Neuronal stem cell (in vitro differentiated cells): ENCODE results near the gene KCNIP4.
A peak's percentile ranks its signal among the peaks of the same experiment; 100 is the strongest.

Experiments used
- DNase-seq: peaks from one replicate; pipeline ENCODE4 v3.0.0-alpha.2; 2013; ENCODE audit warnings: low spot score
- H2AFZ ChIP-seq: one replicate; pipeline ENCODE4 v1.6.1; 2013; ENCODE audit warnings: mild to moderate bottlenecking, low read length, inconsistent platforms
- H2AK5ac ChIP-seq: 2 replicates; pipeline ENCODE4 v1.6.1; 2013; ENCODE audit warnings: low read depth, mild to moderate bottlenecking, inconsistent platforms, low read length, moderate library complexity, mixed read lengths
- H2BK120ac ChIP-seq: 2 replicates; pipeline ENCODE4 v1.6.1; 2013; ENCODE audit warnings: low read depth, mild to moderate bottlenecking, inconsistent platforms, low read length, moderate library complexity, mixed read lengths
- H2BK12ac ChIP-seq: one replicate; pipeline ENCODE4 v1.6.1; 2013; ENCODE audit warnings: low read length, inconsistent platforms
- H2BK15ac ChIP-seq: 2 replicates; pipeline ENCODE4 v1.6.1; 2013; ENCODE audit warnings: mild to moderate bottlenecking, low read length, inconsistent platforms, mixed read lengths
- H2BK5ac ChIP-seq: one replicate; pipeline ENCODE4 v1.6.1; 2013; ENCODE audit warnings: inconsistent platforms, mild to moderate bottlenecking, low read length, moderate library complexity
- H3K14ac ChIP-seq: one replicate; pipeline ENCODE4 v1.6.1; 2013; ENCODE audit warnings: low read length, inconsistent platforms
- H3K18ac ChIP-seq: 2 replicates; pipeline ENCODE4 v1.6.1; 2013; ENCODE audit warnings: low read length, inconsistent platforms
- H3K23ac ChIP-seq: 2 replicates; pipeline ENCODE4 v1.6.1; 2013; ENCODE audit warnings: low read depth, mild to moderate bottlenecking, mixed read lengths, low read length, inconsistent platforms; ENCODE audit not compliant: poor library complexity
- H3K27ac ChIP-seq: replicated peaks from 3 replicates; pipeline ENCODE4 v1.5.1; 2013; ENCODE audit warnings: low read length, inconsistent platforms
- H3K27me3 ChIP-seq, 3 experiments: 2 replicates each; pipeline ENCODE4 v1.6.1; 2013; ENCODE audit warnings: low read length in 3 of 3, mild to moderate bottlenecking in 2 of 3, inconsistent platforms in 1 of 3, low read depth in 1 of 3, mixed read lengths in 1 of 3, moderate library complexity in 1 of 3; ENCODE audit not compliant: control insufficient read depth in 3 of 3, insufficient read depth in 3 of 3
- H3K36me3 ChIP-seq, 2 donors: replicated peaks in 1 of 2; 2 replicates each; pipeline ENCODE4 v1.6.1; 2013; ENCODE audit warnings: low read length in 2 of 2; ENCODE audit not compliant: control insufficient read depth in 2 of 2, insufficient read depth in 2 of 2
- H3K4ac ChIP-seq: 2 replicates; pipeline ENCODE4 v1.6.1; 2013; ENCODE audit warnings: inconsistent platforms, mild to moderate bottlenecking, low read length, moderate library complexity
- H3K4me1 ChIP-seq, 2 donors: 1 replicate in 1 of 2; 2 replicates in 1 of 2; pipeline ENCODE4 v1.6.1; 2013; ENCODE audit warnings: low read length in 2 of 2, low read depth in 1 of 2; ENCODE audit not compliant: control insufficient read depth in 2 of 2, insufficient read depth in 1 of 2
- H3K4me2 ChIP-seq: one replicate; pipeline ENCODE4 v1.6.1; 2013; ENCODE audit warnings: mild to moderate bottlenecking, low read length, inconsistent platforms; ENCODE audit not compliant: insufficient read depth, poor library complexity, severe bottlenecking
- H3K4me3 ChIP-seq, 2 donors: 2 replicates each; pipeline ENCODE4 v1.5.1; 2013; ENCODE audit warnings: low read length in 2 of 2, mild to moderate bottlenecking in 2 of 2, inconsistent platforms in 1 of 2, moderate library complexity in 1 of 2
- H3K79me1 ChIP-seq: one replicate; pipeline ENCODE4 v1.6.1; 2013; ENCODE audit warnings: low read depth, mild to moderate bottlenecking, inconsistent platforms, low read length, moderate library complexity
- H3K9ac ChIP-seq: one replicate; pipeline ENCODE4 v1.6.1; 2013; ENCODE audit warnings: mild to moderate bottlenecking, low read depth, low read length, inconsistent platforms; ENCODE audit not compliant: poor library complexity
- H3K9me3 ChIP-seq, 2 donors: replicated peaks in 1 of 2; 2 replicates each; pipeline versions ENCODE3 to v1.6.1; 2013; ENCODE audit warnings: low read length in 2 of 2, mild to moderate bottlenecking in 2 of 2, inconsistent platforms in 1 of 2, low read depth in 1 of 2, mixed read lengths in 1 of 2, moderate library complexity in 1 of 2; ENCODE audit not compliant: control insufficient read depth in 2 of 2, insufficient read depth in 1 of 2
- H4K8ac ChIP-seq: one replicate; pipeline ENCODE4 v1.6.1; 2013; ENCODE audit warnings: low read depth, mild to moderate bottlenecking, inconsistent platforms, low read length, moderate library complexity
- H4K91ac ChIP-seq: one replicate; pipeline ENCODE4 v1.6.1; 2013; ENCODE audit warnings: low read length, low read depth, mild to moderate bottlenecking, inconsistent platforms; ENCODE audit not compliant: poor library complexity
- WGBS, 2 donors: extraction: QIAGEN DNeasy Blood & Tissue Kit; methylation state at CpG; one replicate each; pipeline ENCODE4 v1.1.7; 2013; ENCODE audit warnings: missing lambda C conversion rate in 2 of 2, mixed read lengths in 1 of 2; ENCODE audit not compliant: insufficient read length in 2 of 2, insufficient replicate concordance in 1 of 2; ENCODE audit errors: extremely low coverage in 2 of 2; 5-methylcytosine and 5-hydroxymethylcytosine counted together

KCNIP4 gene

DNA sequence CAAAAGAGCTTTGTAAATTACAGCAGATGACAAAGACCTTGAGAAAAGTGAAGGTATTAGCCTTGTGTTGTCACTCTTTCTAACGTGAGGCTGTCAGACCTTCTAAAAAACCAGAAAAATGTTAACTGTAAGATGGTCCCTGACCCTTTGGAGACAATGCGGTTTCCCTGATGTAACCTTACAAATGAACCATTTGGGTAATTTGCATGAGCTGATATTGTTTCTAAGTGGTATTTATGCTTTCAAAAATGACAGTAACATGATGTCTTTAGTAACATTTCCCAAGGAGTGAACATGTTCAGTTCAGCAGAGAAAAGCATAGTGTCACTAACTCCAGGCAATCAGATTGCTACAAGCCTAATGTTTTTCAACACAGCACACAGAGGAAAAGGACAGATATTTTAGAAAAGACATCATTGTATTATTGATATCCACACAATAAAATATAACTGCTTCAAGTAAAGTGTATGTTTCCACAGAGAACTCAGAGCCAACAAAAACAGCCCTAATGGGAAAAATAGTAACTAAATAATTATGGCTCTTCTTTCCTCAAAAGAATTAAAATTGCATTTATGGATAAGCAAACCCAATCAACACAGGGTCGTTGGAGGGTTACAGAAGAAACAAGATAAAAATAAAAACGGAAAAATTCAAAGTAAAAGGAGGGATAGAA lies 434.4 kb downstream of the KCNIP4 start:
- Histone ChIP-seq H3K4me2 (no peak overlapping the region), H3K36me3 (no peaks in the 10 kb centered on the region), H3K14ac (no peak overlapping the region), H3K4me1 (no peaks in the 10 kb centered on the region), H3K27ac (no peak overlapping the region), H2AK5ac (no peak overlapping the region), H3K9ac (no peak overlapping the region), H2BK15ac (no peak overlapping the region), H3K4ac (no peak overlapping the region), H3K9me3 (no peaks in the 10 kb centered on the region), H3K27me3 (no peaks in the 10 kb centered on the region), H3K18ac (no peak overlapping the region), H4K91ac (no peak overlapping the region), H2AFZ (no peak overlapping the region), H3K79me1 (no peaks in the 10 kb centered on the region), H2BK120ac (no peak overlapping the region), H2BK5ac (no peak overlapping the region), H2BK12ac (no peak overlapping the region), H3K23ac (no peak overlapping the region), H4K8ac (no peak overlapping the region), H3K4me3 (no peak overlapping the region)
- no CpG with 5 or more reads among the region's 4 CpGs for WGBS, 2 donors
- no peak for DNase-seq

DNA sequence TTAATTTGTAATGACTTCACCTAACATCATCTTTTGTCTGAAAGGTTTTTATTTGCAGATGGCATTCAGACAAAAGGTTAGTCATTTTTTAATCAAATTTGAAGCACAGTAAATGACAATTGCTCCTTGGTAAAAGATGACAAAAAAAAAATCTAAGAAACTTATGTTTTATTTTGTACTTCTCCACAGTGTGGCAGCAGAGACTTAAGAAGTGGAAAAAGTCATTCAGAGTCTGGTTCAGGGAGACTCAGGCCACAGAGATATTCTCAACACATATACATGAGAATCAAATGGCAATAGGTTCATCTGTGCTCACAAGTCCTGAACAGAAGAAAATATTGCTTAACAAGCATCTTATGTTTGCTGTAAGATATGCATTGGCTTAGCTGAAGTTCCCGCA lies 436.2 kb downstream of the KCNIP4 start:
- Histone ChIP-seq H2AK5ac (no peak overlapping the region), H3K9me3 (no peaks in the 10 kb centered on the region), H3K18ac (no peak overlapping the region), H2AFZ (no peak overlapping the region), H2BK15ac (no peak overlapping the region), H3K79me1 (no peaks in the 10 kb centered on the region), H3K14ac (no peak overlapping the region), H3K4me3 (no peak overlapping the region), H2BK120ac (no peak overlapping the region), H3K27ac (no peak overlapping the region), H3K4ac (no peak overlapping the region), H2BK5ac (no peak overlapping the region), H3K9ac (no peak overlapping the region), H2BK12ac (no peak overlapping the region), H3K4me1 (no peaks in the 10 kb centered on the region), H4K91ac (no peak overlapping the region), H4K8ac (no peak overlapping the region), H3K36me3 (no peaks in the 10 kb centered on the region), H3K4me2 (no peak overlapping the region), H3K27me3 (no peaks in the 10 kb centered on the region), H3K23ac (no peak overlapping the region)
- WGBS, 2 donors, result no CpG with 5 or more reads among the region's 1 CpG
- DNase-seq, result peak; percentile 23

DNA sequence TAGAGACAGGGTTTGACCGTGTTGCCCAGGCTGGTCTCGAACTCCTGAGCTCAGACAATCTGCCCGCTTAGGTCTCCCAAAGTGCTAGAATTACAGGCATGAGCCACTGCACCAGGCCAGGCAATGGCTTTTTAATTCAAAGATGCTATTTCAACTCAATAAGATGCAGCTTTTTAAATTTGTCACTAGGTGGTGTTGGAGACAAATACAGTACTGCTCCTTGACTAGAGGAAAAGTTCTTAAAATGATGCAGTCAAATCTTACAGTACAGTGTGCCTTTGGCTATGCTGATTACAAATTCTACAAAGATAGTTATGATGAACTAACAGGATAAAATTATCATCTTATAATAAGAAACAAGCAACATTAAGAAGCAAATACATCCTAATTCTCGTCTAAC lies 441.1 kb downstream of the KCNIP4 start:
- Histone ChIP-seq H3K14ac (no peak overlapping the region), H3K9ac (no peak overlapping the region), H2AFZ (no peak overlapping the region), H3K9me3 (no peaks in the 10 kb centered on the region), H3K79me1 (no peaks in the 10 kb centered on the region), H2BK15ac (no peak overlapping the region), H3K4me1 (no peaks in the 10 kb centered on the region), H4K8ac (no peak overlapping the region), H3K23ac (no peak overlapping the region), H3K27ac (no peak overlapping the region), H2BK5ac (no peak overlapping the region), H3K4me3 (no peak overlapping the region), H3K18ac (no peak overlapping the region), H4K91ac (no peak overlapping the region), H3K36me3 (no peaks in the 10 kb centered on the region), H3K4ac (no peak overlapping the region), H3K4me2 (no peak overlapping the region), H2BK120ac (no peak overlapping the region), H3K27me3 (no peaks in the 10 kb centered on the region), H2AK5ac (no peak overlapping the region), H2BK12ac (no peak overlapping the region)
- no CpG with 5 or more reads among the region's 4 CpGs for WGBS, 2 donors
- no peak for DNase-seq

DNA sequence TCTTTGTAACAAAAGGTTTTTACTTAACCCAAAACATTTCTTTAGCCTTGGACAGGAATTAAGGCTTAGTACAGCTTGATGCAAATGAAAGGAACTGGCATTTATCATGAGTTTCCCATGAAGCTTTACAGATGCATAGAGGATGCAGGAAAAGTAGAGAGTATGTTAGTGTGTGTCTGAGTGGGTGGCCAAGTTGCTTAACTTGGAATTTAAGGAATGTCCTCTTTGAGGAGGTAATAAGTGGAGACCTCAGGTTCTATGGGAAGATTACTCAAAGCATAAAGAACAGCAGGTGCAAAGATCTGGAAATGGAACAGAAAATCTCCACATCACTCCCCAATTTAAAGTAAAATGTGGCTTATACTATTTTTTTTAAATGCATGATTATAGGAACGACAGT lies 457.9 kb downstream of the KCNIP4 start:
- H3K23ac ChIP-seq, result no peak overlapping the region
- peaks cover 0 to 2% of the 10 kb centered on the region in 2 donors for H3K4me1 ChIP-seq
- H3K18ac ChIP-seq, result no peak overlapping the region
- no peak overlapping the region for H3K4ac ChIP-seq
- no peak overlapping the region for H3K14ac ChIP-seq
- H4K91ac ChIP-seq, result no peak overlapping the region
- H2AK5ac ChIP-seq, result no peak overlapping the region
- no peak overlapping the region for H4K8ac ChIP-seq
- no peaks in the 10 kb centered on the region for H3K36me3 ChIP-seq
- H2BK5ac ChIP-seq, result no peak overlapping the region
- H3K27me3 ChIP-seq, result no peaks in the 10 kb centered on the region
- no peak overlapping the region for H2BK12ac ChIP-seq
- H2BK15ac ChIP-seq, result no peak overlapping the region
- H3K27ac ChIP-seq, result no peak overlapping the region
- H3K9ac ChIP-seq, result no peak overlapping the region
- no CpG with 5 or more reads among the region's 1 CpG for WGBS, 2 donors
- H3K9me3 ChIP-seq, result no peaks in the 10 kb centered on the region
- H3K4me3 ChIP-seq, result no peak overlapping the region
- H3K4me2 ChIP-seq, result no peak overlapping the region
- no peaks in the 10 kb centered on the region for H3K79me1 ChIP-seq
- H2BK120ac ChIP-seq, result no peak overlapping the region
- no peak for DNase-seq
- no peak overlapping the region for H2AFZ ChIP-seq
